Measurements from ENCODE around the gene C6orf120.

C6orf120 gene

DNA sequence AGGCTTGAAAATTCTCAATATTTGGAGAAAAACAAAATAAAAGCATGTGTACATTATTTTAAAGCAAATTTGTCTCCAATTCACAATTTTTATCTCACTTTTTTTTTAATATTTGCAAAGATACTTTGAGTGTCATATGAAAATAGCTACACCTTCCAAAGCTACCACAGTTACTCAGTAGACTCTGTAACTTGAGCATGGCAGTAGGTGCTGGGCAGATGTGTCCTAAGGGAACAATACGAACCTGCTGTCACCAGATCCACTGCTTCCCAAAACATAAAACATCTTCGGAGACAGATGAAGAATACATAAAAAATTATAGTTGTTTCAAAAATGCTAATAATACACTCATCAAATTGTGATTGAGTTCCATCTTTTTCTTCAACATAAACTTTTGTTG, 10.7 kb upstream of the C6orf120 start:
- no peaks in the 10 kb centered on the region for H3K27me3 ChIP-seq (ENCODE audit: insufficient read depth, low read length)
- H3K9me3 ChIP-seq (ENCODE audit: low read length), result peaks cover 11% of the 10 kb centered on the region
- H3K27ac ChIP-seq (ENCODE audit: low read depth, low read length, poor library complexity, severe bottlenecking), result no peak overlapping the region
- no peak overlapping the region for H3K9ac ChIP-seq (ENCODE audit: low read length)
- no peak overlapping the region for H2AFZ ChIP-seq (ENCODE audit: low read length)
- H3F3A ChIP-seq (ENCODE audit: insufficient read depth, low read length), result no peaks in the 10 kb centered on the region
- peaks cover 79% of the 10 kb centered on the region for H3K36me3 ChIP-seq (ENCODE audit: insufficient read depth, low read length)
- no peak overlapping the region for H3K4me2 ChIP-seq (ENCODE audit: low read length)
- H3K9me2 ChIP-seq (ENCODE audit: low read depth, low read length), result no peaks in the 10 kb centered on the region
- no peak for TF ChIP-seq EZH2 (IDR thresholded peaks at IDR 0.05; ENCODE audit: borderline replicate concordance, low read length)
- TF ChIP-seq, protein P1, sequence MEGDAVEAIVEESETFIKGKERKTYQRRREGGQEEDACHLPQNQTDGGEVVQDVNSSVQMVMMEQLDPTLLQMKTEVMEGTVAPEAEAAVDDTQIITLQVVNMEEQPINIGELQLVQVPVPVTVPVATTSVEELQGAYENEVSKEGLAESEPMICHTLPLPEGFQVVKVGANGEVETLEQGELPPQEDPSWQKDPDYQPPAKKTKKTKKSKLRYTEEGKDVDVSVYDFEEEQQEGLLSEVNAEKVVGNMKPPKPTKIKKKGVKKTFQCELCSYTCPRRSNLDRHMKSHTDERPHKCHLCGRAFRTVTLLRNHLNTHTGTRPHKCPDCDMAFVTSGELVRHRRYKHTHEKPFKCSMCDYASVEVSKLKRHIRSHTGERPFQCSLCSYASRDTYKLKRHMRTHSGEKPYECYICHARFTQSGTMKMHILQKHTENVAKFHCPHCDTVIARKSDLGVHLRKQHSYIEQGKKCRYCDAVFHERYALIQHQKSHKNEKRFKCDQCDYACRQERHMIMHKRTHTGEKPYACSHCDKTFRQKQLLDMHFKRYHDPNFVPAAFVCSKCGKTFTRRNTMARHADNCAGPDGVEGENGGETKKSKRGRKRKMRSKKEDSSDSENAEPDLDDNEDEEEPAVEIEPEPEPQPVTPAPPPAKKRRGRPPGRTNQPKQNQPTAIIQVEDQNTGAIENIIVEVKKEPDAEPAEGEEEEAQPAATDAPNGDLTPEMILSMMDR (IDR thresholded peaks at IDR 0.05; ENCODE audit: low read length), result no peak
- no peaks in the 10 kb centered on the region for H4K20me1 ChIP-seq (ENCODE audit: insufficient read depth, low read length)
- no peak overlapping the region for H3K4me3 ChIP-seq (ENCODE audit: low read depth, low read length, poor library complexity, severe bottlenecking)
- H3K79me2 ChIP-seq (ENCODE audit: insufficient read depth, low read length), result no peaks in the 10 kb centered on the region
- no peaks in the 10 kb centered on the region for H3K4me1 ChIP-seq (ENCODE audit: insufficient read depth, low read length, severe bottlenecking)

GRCh38 chr6:169692516-169692915, 9.4 kb upstream of the C6orf120 start:
- no peaks in the 10 kb centered on the region for H3K27me3 ChIP-seq (ENCODE audit: insufficient read depth, low read length)
- no peak overlapping the region for H2AFZ ChIP-seq (ENCODE audit: low read length)
- no peak overlapping the region for H3K9ac ChIP-seq (ENCODE audit: low read length)
- no peak overlapping the region for H3K27ac ChIP-seq (ENCODE audit: low read depth, low read length, poor library complexity, severe bottlenecking)
- TF ChIP-seq, protein P1 (IDR thresholded peaks at IDR 0.05; ENCODE audit: low read length), result no peak
- TF ChIP-seq EZH2 (IDR thresholded peaks at IDR 0.05; ENCODE audit: borderline replicate concordance, low read length), result no peak
- no peaks in the 10 kb centered on the region for H3F3A ChIP-seq (ENCODE audit: insufficient read depth, low read length)
- no peaks in the 10 kb centered on the region for H4K20me1 ChIP-seq (ENCODE audit: insufficient read depth, low read length)
- peaks cover 73% of the 10 kb centered on the region for H3K36me3 ChIP-seq (ENCODE audit: insufficient read depth, low read length)
- H3K4me1 ChIP-seq (ENCODE audit: insufficient read depth, low read length, severe bottlenecking), result no peaks in the 10 kb centered on the region
- H3K4me2 ChIP-seq (ENCODE audit: low read length), result no peak overlapping the region
- no peaks in the 10 kb centered on the region for H3K79me2 ChIP-seq (ENCODE audit: insufficient read depth, low read length)
- no peak overlapping the region for H3K4me3 ChIP-seq (ENCODE audit: low read depth, low read length, poor library complexity, severe bottlenecking)
- H3K9me3 ChIP-seq (ENCODE audit: low read length), result peaks cover 9% of the 10 kb centered on the region; the same call in 1 of the 2 replicates
- H3K9me2 ChIP-seq (ENCODE audit: low read depth, low read length), result no peaks in the 10 kb centered on the region

- H3F3A ChIP-seq (ENCODE audit: insufficient read depth, low read length), result no peaks in the 10 kb centered on the region
- no peaks in the 10 kb centered on the region for H3K79me2 ChIP-seq (ENCODE audit: insufficient read depth, low read length)
- no peak overlapping the region for H3K4me2 ChIP-seq (ENCODE audit: low read length)
- H3K9me3 ChIP-seq (ENCODE audit: low read length), result peaks cover 9% of the 10 kb centered on the region; the same call in 1 of the 2 replicates
- no peaks in the 10 kb centered on the region for H4K20me1 ChIP-seq (ENCODE audit: insufficient read depth, low read length)
- H3K4me1 ChIP-seq (ENCODE audit: insufficient read depth, low read length, severe bottlenecking), result peaks cover 3% of the 10 kb centered on the region
- TF ChIP-seq EZH2 (IDR thresholded peaks at IDR 0.05; ENCODE audit: borderline replicate concordance, low read length), result no peak
- TF ChIP-seq, protein P1 (IDR thresholded peaks at IDR 0.05; ENCODE audit: low read length), result no peak
- H3K9me2 ChIP-seq (ENCODE audit: low read depth, low read length), result no peaks in the 10 kb centered on the region
- peaks cover 56% of the 10 kb centered on the region for H3K36me3 ChIP-seq (ENCODE audit: insufficient read depth, low read length)
- H3K4me3 ChIP-seq (ENCODE audit: low read depth, low read length, poor library complexity, severe bottlenecking), result no peak overlapping the region
- H2AFZ ChIP-seq (ENCODE audit: low read length), result no peak overlapping the region
- no peak overlapping the region for H3K27ac ChIP-seq (ENCODE audit: low read depth, low read length, poor library complexity, severe bottlenecking)
- H3K27me3 ChIP-seq (ENCODE audit: insufficient read depth, low read length), result no peaks in the 10 kb centered on the region
- H3K9ac ChIP-seq (ENCODE audit: low read length), result no peak overlapping the region
These were observed 6.8 kb upstream of the C6orf120 start for GRCh38 chr6:169695131-169695530.

All from OCI-LY1 (cell line).